Measurements from ENCODE around the gene FGD4. TPM values are rescaled to one million over a fixed set of nuclear protein-coding genes. Genes with fewer than 3 reads are reported as not detected.

FGD4 gene
- total RNA-seq, 2 donors from 2014 or later = 24.3 to 49.3 TPM

GRCh38 chr12:32444895-32445294 lies 45.5 kb downstream of the FGD4 start:
- TF ChIP-seq POLR2A (IDR thresholded peaks at IDR 0.05) (no peak), POLR2AphosphoS5 (IDR thresholded peaks at IDR 0.05) (no peak), CTCF (IDR thresholded peaks at IDR 0.05) (no peak)
- Histone ChIP-seq H3K27me3 (replicated peaks; ENCODE audit: insufficient read depth) (no peaks in the 10 kb centered on the region), H3K27ac (no peak overlapping the region), H3K9me3 (no peaks in the 10 kb centered on the region), H3K4me3 (no peak overlapping the region), H3K36me3 (no peaks in the 10 kb centered on the region), H3K4me1 (replicated peaks) (no peaks in the 10 kb centered on the region)
- no peak for DNase-seq (ENCODE audit: low spot score)
- 29% methylated on average over 2 of the region's 2 CpGs for WGBS
- intact Hi-C loops (cut with DNase I) = no loop called here

- Histone ChIP-seq H3K9me3 (no peaks in the 10 kb centered on the region), H3K4me1 (replicated peaks) (no peaks in the 10 kb centered on the region), H3K27ac (no peak overlapping the region), H3K27me3 (replicated peaks; ENCODE audit: insufficient read depth) (no peaks in the 10 kb centered on the region), H3K36me3 (no peaks in the 10 kb centered on the region), H3K4me3 (no peak overlapping the region)
- WGBS = 94% methylated on average over 1 of the region's 1 CpG
- intact Hi-C loops (cut with DNase I) = no loop called here
- DNase-seq (ENCODE audit: low spot score) = no peak
- TF ChIP-seq POLR2A (IDR thresholded peaks at IDR 0.05) = no peak
- no peak for TF ChIP-seq POLR2AphosphoS5 (IDR thresholded peaks at IDR 0.05)
- no peak for TF ChIP-seq CTCF (IDR thresholded peaks at IDR 0.05)
These were observed 46.0 kb downstream of the FGD4 start for GRCh38 chr12:32445356-32445755.

GRCh38 chr12:32446316-32447119 lies 47.2 kb downstream of the FGD4 start:
- intact Hi-C loops (cut with DNase I) = no loop called here
- WGBS = 78% methylated on average over 14 of the region's 14 CpGs
- no peak overlapping the region for H3K27ac ChIP-seq
- H3K4me3 ChIP-seq = no peak overlapping the region
- no peaks in the 10 kb centered on the region for H3K36me3 ChIP-seq
- no peaks in the 10 kb centered on the region for H3K9me3 ChIP-seq
- H3K27me3 ChIP-seq (replicated peaks; ENCODE audit: insufficient read depth) = no peaks in the 10 kb centered on the region
- H3K4me1 ChIP-seq (replicated peaks) = no peaks in the 10 kb centered on the region
- DNase-seq (ENCODE audit: low spot score) = no peak
- TF ChIP-seq POLR2A (IDR thresholded peaks at IDR 0.05) (no peak), POLR2AphosphoS5 (IDR thresholded peaks at IDR 0.05) (no peak), CTCF (IDR thresholded peaks at IDR 0.05) (no peak)

- intact Hi-C loops (cut with DNase I) = no loop called here
These were observed 49.2 kb downstream of the FGD4 start for GRCh38 chr12:32448586-32448985.

More at GRCh38 chr12:32448586-32448985, 49.2 kb downstream of the FGD4 start:
- Histone ChIP-seq H3K4me3 (no peak overlapping the region), H3K4me1 (replicated peaks) (no peaks in the 10 kb centered on the region), H3K27ac (no peak overlapping the region), H3K27me3 (replicated peaks; ENCODE audit: insufficient read depth) (no peaks in the 10 kb centered on the region), H3K36me3 (no peaks in the 10 kb centered on the region), H3K9me3 (no peaks in the 10 kb centered on the region)
- DNase-seq (ENCODE audit: low spot score) = no peak
- WGBS = 90% methylated on average over 6 of the region's 6 CpGs
- TF ChIP-seq POLR2A (IDR thresholded peaks at IDR 0.05) (no peak), POLR2AphosphoS5 (IDR thresholded peaks at IDR 0.05) (no peak), CTCF (IDR thresholded peaks at IDR 0.05) (no peak)

Measured in prostate gland (tissue), 2 donors.